EL (cell line): ENCODE data around the gene CREBRF.
"Not testable (repeated sequence)": the region's sequence is repeated elsewhere in the genome, so short reads cannot be mapped to it uniquely, and the experiment has no call there.

Experiments used
- DNase-seq: peaks from one replicate; pipeline ENCODE4 v3.0.0-alpha.2; 2016

The CREBRF gene

DNA sequence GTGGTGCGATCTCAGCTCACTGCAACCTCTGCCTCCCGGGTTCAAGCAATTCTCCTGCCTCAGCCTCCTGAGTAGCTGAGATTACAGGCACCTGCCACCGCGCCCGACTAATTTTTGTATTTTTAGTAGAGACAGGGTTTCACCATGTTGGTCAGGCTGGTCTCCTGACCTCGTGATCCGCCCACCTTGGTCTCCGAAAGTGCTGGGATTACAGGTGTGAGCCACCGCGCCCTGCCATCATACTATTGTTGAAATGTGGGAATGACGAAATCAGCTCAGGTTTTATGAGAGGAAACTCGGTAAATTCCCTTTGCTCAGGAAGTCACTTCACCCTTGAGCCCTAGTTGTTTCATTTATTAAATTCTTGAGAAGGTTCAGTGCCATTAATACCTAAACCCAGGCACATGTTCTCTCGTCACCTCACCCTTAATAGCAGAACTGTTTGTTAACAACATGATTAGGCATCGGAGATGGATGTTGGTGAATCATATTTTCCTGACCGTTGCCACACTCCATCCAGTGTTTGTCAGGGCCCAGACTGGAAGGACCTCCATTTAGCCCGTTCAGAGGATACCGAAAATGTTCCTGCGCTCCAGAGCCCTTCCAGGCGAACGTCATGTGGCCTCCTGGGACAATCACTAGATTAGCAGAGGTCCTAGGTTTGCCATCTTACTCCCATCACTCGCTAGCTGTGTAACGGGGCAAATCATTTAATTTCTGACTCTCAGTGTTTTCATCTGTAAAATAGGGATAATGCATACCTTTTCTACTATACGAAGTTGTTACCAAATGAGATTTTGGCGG lies 20.0 kb upstream of the CREBRF start:
- DNase-seq: no peak

DNA sequence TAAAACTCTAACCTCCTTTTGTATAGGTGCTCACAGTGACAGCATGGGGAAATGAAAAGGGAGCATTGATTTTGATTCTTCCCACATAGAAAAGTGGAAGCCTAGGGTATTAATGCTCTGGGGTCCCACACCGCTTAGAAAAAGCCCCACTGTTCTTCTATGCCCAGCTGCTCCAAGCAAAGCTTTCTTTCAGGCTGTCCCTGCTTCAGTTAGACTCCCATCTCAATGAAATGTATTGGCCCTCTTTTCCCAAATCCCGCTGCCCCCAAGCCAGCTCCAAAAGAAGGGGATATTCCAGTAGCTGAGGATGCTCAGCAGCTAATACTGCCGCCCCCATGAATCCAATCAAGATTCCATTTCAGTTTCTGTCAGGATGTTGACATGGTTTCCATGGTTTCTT lies 17.0 kb upstream of the CREBRF start:
- DNase-seq: no peak

DNA sequence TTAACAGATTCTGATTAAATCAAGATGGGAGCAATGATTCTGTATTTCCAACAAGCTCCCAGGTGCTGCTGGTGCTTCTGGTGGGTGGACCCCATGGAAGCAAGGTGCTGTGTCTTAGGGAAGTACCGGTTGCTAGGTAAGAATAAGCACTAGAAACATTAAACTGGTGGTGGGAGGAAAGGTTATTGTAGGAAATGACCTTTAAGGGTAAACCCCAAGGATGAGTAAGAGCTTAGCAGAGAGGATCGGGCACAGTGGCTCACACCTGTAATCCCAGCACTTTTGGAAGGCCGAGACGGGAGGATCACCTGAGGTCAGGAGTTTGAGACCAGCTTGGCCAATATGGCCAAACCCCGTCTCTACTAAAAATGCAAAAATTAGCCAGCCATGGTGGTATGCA lies 16.2 kb upstream of the CREBRF start:
- DNase-seq: no peak

DNA sequence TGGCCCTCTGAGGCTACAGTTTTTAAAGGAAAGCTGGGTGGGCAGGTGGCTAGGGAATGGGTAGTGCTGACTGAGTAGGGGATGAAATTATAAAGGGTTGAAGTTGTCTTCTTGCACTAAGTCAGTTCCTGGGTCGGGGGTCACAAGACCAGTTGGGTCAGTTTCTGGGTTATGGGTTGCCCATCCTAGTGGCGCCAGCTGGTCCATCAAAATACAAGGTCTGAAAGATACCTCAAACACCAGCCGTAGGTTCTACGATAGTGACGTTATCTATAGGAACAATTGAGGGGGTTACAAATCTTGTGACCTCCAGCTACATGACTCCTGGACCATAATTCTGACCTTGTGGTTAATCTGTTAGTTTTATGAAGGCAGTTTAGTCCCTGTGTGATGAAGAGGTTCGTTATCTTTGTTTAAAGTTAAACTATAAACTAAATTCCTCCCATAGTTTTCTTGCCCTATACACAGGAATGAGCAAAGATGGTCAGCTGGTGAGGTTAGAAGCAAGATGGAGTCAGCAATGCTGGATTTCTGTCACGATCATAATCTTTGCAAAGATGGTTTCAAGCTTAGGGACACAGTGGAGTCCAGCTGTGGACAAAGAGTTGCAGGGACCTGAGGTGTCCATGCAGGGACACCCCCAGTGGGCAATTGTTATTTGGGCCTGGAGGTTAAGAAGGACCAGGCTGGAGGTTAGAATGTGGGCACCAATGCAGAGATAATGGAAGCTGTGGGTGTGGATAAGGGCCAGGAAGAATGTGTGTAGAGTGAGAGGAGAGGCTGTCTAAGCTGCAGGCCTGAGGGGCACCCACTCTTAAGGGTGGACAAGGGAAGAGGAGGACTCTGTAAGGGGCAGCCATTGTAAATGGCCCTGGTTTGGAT lies 14.0 kb upstream of the CREBRF start:
- DNase-seq: peak; percentile 42

DNA sequence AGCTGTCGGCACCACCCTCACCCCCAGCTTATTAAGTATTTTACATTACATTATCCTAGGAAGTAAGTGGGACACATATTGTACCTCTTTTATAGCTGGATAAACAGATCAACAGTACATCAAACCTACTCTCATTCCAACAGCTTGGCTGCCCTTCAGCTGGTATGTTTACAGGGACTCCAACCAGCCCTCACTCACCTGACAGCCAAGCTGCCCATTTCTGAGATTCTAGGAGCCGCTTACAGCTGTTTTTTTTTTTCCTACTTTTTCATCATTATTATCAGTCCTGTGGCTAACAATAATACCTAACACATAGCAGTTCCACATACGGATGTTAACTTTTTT lies 13.4 kb upstream of the CREBRF start:
- DNase-seq: no peak

DNA sequence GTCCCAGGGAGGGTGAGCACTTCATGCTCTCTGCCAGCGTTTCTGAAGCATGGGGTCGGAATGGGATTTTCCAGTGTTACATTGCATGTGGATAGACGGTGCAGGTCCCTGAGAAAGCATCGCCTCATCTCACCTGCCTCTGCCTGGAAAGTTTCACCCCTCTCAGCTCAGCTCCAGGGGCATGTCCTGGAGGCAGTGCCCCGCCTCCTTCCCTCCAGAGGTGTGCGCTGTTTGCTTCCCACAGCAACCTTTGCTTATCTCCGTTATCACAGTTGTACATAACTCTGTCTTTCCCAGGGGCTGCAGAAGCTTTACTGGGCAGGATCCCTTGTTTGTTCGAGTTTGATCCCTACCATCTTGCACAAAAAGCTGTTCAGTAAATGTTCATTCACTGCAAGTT lies 10.7 kb upstream of the CREBRF start:
- DNase-seq: no peak

DNA sequence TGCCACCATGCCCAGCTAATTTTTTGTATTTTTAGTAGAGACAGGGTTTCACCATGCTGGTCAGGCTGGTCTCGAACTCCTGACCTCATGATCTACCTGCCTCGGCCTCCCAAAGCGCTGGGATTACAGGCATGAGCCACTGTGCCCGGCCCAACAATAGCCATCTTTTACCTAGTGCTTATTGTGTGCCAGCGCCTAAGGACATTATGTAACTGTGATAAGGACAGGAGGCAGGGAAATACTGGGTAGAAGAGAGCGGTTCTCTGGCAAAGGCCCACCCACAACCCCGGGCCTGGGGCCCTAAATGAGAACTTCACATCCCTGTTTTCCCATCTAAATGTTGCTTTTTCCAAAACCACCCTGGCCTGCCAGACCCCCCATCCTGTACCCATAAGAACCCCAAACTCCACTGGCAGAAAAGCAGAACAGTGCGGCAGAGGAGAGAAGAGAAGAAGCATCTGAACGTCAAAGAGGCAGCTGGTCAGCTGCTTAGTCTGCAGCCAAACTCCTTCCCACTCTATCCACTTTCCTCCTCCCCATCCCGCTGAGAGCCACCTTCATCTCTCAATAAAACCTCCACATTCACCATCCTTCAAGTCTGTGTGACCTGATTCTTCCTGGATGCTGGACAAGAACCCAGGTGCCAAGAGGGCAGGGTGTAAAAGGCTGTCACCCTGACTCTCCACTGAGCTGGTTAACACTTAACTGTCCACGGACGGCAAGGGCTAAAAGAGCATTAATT lies 8.9 kb upstream of the CREBRF start:
- DNase-seq: not testable (repeated sequence)

DNA sequence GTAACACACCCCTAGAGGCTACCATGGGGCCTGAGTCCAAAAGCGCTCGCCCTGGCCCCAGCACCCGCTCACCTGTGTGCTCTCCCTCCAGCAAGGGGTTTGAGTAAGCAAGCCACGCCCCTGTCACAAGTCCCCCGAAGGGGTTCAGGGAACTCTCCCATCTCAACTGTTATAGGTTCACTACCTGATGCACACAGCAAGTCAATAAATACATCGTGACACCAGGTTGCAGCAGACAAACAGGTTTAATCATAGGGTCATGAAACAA lies 8.4 kb upstream of the CREBRF start:
- no peak for DNase-seq

DNA sequence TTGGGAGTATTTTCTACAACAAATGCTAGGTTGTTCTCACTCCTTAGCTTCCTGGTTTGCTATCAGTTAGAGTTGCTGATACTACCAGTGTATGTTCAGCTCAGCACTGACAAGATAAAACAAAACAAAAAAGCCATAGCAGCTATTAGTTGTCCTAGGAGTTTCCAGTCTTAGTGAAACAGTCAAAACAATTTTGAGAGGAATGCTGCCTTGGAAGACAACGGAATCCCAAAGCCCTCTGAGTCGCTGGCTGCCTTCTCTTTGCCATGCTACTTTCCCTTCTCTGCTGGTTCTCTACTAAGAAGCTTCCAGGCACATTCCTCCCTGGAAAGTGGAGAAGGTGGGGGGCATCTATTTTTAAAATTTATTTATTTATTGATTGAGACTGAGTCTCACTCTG lies 5.4 kb upstream of the CREBRF start:
- peak; percentile 33 for DNase-seq

DNA sequence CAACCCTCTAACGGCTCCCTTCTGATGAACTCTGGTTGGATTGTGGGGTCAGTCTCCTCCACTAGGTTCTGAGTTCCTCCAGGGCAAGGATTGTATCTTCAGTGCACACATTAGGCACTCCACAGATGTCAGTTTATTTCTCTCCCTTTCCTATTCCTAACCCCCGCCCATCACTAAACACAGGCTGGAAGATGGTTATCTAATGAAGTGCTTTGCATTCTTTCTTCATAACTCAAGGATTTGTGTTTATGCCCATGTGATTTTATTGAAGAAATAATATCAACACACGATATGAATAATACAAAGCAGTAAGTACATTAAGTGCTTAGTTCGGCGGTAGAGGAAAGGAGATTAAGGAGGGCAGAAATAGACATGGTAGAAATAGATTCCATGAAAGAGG lies 4.4 kb upstream of the CREBRF start:
- DNase-seq: peak; percentile 89

DNA sequence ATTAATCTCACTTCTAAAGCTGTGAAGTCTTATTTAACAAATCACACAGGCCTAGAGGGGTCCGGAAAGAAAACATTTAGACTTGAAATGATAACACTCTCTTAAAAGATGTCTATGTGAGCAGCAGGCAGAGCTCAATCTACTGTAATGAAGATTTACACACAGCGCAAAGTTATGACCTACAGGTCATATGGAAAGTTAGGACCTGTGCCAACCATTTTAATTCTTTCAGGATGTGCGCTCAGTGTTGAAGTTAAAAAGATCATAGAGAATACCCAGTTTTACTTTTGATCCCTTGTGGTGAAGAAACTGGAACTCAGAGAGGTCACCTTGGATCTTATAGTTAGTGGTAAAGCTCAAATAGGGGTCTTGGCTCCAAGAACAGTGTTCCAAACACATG lies 3.1 kb upstream of the CREBRF start:
- no peak for DNase-seq

DNA sequence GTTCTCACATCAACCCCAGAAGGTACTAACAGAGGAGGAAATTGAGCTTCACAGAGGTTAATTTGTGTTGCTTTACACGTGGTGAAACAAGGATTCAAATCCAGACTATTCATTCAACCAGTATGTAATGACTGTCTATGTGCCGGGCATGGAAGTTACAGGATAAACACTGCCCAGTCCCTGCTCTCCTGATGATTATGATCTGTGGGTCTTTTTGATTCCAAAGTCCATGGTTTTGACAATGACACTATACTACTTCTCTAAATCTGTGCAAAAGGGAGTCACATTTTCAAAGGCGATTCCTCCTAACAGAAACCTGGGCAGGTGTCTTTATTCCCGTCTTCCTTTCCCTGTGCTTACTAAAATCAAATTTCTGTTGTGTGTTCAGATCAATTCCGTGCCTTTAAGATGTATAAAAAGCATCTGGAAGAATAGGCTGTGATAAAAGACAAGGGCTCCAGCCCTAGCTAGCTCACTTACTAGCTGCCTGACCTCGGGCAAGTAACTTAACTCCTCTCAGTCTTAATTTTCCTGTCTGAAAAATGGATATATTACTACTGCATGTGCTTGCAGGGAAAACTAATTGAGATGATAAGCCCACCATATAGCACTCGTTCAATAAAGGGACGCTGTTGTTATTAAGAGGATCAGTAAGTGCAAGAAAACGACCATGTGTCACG lies 970 bp upstream of the CREBRF start:
- no peak for DNase-seq

DNA sequence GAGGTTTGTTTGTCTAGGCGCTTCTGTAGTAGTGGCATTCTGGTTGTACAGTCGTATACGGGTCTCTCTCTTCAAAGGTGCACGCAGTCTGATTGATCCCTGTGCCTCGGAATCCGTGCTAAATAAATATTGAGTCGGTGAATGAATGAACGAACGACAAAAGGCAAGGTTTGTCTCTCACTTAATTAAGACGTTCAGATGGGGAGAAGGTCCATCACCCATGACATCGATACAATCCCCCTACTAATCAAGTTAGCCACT lies 500 bp upstream of the CREBRF start:
- no peak for DNase-seq

DNA sequence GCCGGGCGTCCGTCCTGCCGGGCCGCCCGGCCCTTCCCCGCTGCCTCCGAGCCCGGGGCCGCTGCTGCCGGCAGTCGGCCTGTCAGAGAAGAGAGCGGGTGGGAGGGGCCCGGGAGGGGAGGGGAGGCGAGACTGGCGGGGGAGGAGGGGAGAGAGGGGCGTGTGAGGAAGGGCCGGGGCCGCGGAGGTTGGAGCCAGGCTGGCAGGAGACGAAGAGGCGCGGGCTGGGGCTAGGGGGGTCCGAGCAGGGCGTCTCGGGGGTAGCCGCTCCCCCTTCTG lies 570 bp downstream of the CREBRF start:
- DNase-seq: no peak

DNA sequence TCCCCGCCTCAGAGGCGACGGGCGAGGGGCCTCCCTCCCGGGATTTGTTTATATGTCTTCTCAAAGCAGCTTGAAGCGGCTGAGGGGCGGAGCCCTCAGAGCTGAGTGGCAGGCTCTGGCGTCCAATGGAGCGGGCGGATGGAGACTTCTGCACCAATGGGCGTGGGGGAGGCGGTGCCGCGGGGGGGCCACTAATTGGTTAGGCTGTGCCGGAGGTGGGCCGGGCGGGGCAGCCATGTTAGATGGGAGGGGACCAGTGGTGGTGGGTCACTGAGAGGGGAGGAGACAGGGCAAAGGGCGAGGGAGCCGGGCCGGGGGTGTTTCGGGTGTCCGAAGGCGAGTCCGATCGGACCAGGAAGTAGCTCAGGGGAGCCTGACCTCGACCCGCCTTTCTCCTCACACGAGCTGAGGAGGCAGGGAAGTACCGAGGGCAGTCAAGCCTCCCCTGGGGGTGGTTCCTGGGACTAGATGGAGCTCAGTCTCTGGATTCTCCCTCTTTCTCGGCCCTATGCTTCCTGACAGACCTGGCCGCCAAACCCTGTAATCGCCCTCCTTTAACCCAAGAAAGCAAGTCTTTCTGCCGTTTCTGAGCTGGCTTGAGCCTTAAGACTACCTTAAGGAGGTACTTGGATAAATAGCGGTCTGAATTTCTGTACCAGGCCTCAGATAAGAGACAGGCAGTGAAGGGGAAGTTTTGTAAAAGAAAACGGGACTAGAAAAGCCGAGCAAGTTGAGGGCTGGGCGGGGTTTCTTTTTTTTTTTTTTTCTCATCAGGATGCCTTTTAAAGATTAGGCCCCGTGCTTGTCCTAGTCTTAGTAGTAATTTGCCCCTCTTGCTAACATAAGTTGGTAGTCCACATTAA lies 1.1 kb downstream of the CREBRF start:
- DNase-seq: peak; percentile 98

DNA sequence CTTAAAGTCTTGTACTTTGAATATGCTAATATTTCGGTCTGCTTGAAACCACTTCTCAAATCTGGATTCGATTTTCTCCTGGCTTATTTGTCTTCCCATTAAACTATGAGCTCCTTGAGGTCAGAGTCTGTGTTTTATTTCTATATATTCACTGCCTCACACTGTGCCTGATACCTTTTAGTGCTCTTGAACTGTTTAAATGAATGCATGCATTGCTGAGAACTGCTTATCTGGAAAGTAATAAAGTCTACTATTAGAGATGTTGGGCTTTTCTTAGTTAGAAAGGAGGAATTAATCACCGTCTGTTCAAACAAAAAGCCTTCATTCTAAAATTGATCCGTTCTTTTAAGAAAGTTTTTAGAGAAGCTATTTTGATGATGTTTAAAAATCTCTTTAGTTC lies 6.0 kb downstream of the CREBRF start:
- no peak for DNase-seq

DNA sequence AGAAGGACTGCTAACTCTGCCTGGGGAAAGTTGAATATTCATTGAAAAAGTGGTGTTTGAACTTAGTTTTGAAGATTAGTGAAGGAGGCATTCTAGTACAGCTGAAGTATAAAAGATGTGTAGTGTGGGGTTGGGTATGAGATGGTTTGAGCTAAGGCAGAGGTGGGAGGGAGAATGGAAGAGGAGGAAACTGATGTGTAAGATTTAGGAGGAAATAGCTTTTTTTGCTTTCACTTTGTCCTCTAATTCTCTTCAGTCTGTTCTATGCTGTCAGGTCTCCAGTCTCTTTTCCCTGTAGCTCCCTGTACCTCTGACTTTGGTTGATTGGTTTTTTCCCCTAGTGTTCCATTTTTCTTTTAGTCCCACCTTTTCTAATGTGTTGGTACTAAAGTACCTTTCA lies 9.0 kb downstream of the CREBRF start:
- no peak for DNase-seq

DNA sequence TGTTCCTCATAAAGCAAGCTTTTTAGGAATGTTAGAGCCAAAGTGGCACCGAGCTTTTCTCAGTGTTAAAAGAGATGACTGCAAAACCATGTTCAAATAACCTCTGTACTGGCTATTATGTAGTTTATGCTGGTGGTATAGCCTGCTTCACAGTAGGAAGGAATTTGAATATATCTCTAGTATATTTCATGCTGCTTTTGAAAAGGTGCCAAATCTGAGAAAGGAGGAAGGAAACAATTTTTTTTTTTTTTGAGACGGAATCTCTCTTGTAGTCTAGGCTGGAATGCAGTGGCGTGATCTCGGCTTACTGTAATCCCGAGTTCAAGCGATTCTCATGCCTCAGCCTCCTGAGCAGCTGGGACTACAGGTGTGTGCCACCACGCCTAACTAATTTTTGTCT lies 13.5 kb downstream of the CREBRF start:
- DNase-seq: no peak

DNA sequence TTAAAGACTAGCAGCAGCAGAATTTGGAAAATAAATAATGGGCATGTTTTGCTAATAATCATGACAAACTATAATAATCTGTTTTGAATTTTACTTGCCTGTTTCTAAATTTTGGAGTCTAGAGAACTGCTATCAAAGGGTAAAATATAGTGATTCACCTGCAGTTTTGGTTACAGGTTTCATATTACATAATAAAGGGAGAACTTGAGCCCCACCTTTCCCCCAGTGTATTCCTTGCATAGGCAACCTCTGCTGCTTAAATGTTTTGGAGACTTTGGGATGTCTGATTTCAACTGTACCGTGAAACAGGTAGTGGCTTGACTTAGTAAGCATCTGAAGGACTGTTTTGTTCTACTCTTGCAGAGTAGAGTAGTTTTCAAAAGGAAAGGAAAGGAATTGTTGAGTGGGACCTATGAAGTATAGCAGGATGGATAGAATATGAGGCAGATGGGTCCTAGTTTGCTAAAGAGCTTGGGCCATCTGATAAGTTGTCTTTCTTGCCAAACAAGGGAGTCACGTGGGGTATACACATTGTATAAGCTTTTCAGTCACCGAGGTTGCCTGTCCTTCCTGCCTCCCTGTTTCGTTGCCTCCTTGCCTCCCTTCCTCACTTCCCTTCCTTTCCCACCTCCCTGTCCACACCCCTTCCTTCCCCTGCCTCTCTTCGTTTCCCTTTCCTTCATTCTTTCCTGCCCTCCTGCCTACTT lies 19.1 kb downstream of the CREBRF start:
- no peak for DNase-seq

DNA sequence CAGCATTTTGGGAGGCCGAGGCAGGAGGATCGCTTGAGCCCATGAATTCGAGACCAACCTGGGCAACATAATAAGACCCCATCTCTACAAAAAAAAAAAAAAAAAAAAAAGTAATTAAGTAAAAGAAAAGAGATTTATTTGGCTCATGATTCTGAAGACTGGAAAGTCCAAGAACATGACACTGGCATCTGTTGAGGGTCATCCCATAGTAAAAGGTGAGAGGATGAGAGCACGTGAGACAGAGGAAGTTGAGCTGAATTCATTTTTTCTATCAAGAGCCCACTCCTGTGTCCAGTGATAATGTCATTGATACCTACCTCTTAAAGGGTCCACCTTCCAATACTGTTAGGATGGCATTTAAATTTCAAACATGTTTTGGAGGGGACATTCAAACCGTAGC lies 19.8 kb downstream of the CREBRF start:
- DNase-seq: no peak

DNA sequence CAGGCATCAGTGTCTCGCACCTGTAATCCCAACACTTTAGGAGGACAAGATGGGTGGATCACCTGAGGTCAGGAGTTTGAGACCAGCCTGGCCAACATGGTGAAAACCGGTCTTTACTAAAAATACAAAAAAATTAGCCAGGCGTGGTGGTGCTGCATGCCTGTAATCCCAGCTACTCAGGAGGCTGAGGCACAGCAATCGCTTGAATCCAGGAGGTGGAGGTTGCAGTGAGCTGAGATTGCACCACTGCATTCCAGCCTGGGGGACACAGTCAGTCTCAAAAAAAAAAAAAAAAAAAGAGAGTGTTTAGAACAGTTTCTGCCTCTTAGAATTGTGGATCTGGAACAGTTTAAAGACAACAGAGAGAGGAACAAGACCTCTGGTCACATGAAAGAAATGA lies 20.3 kb downstream of the CREBRF start:
- DNase-seq: not testable (repeated sequence)

DNA sequence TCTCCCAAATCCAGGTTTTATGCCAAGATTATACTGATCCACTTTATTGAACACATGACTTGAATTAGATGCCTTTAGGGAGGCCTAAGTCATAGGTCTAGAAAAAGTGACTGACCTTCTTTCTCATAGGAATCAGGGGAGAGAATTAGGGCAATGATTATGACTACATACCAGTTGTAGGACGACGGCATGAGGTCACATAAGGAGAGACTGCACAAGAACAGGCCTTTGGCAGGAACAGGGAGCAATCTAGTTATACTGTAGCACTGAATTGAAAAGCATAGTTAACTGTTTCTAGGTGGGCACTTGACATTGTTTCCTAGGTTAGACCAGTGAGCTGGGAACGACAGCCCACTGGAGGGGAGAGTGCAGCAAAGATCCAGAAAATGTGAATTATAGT lies 22.7 kb downstream of the CREBRF start:
- no peak for DNase-seq
